Suprapubic skin (tissue), 4 donors: Measurements from ENCODE around the gene CDK15. TPM values are rescaled to one million over a fixed set of nuclear protein-coding genes. Genes with fewer than 3 reads are reported as not detected.

Experiments
- DNase-seq, 2 donors: peaks; one replicate each; pipeline ENCODE4 v3.0.0-alpha.2; 2019; ENCODE audit warnings: low spot score in 2 of 2
- H3K27ac ChIP-seq: fragments of 200-600 bp; sonication (generic); one replicate; pipeline ENCODE4 v1.5.1; 2019
- H3K27me3 ChIP-seq: fragments of 200-600 bp; sonication (generic); one replicate; pipeline ENCODE4 v1.5.1; 2019
- H3K36me3 ChIP-seq: fragments of 200-600 bp; sonication (generic); one replicate; pipeline ENCODE4 v1.5.1; 2019
- H3K4me1 ChIP-seq: fragments of 200-600 bp; sonication (generic); one replicate; pipeline ENCODE4 v1.5.1; 2019
- H3K4me3 ChIP-seq: fragments of 200-600 bp; sonication (generic); one replicate; pipeline ENCODE4 v1.5.1; 2019; ENCODE audit warnings: mild to moderate bottlenecking
- H3K9me3 ChIP-seq: fragments of 200-600 bp; sonication (generic); one replicate; pipeline ENCODE4 v1.5.1; 2019
- EP300 ChIP-seq: sonication (generic); formaldehyde crosslinking; IDR thresholded peaks from one replicate; pipeline ENCODE4 v1.6.1; 2017; ENCODE audit warnings: antibody characterized with exemption
- POLR2A ChIP-seq, 2 donors: fragments of 450-650 bp; IDR thresholded peaks; one replicate each; pipeline ENCODE4 v1.6.1; 2017; ENCODE audit warnings: antibody characterized with exemption in 2 of 2, mild to moderate bottlenecking in 2 of 2, moderate library complexity in 2 of 2
- POLR2AphosphoS5 ChIP-seq, 3 donors: sonication (generic); formaldehyde crosslinking; IDR thresholded peaks; one replicate each; pipeline ENCODE4 v1.6.1; 2017; ENCODE audit warnings: antibody characterized with exemption in 3 of 3
- WGBS: methylation state at CpG from one replicate; pipeline ENCODE4 v1.1.5; 2018; 5-methylcytosine and 5-hydroxymethylcytosine counted together
- total RNA-seq, 4 donors: library from RNA; depleted of rRNA; stranded (reverse); fragments of >200 nt; gene quantifications; one replicate each; pipeline ENCODE4 v1.1.0, GENCODE V29; 2016
- TF ChIP-seq, protein P1 (sequence below), 2 donors: fragments of 200-600 bp in 1 of 2; fragments of 450-650 bp in 1 of 2; sonication (generic) in 1 of 2; IDR thresholded peaks; one replicate each; pipeline ENCODE4 v1.5.1; 2016 to 2019; ENCODE audit warnings: antibody characterized with exemption in 2 of 2, mild to moderate bottlenecking in 1 of 2, moderate library complexity in 1 of 2

CDK15 gene
- total RNA-seq, 4 donors from 2014 or later: 0.13 to 0.97 (median 0.66) TPM

DNA sequence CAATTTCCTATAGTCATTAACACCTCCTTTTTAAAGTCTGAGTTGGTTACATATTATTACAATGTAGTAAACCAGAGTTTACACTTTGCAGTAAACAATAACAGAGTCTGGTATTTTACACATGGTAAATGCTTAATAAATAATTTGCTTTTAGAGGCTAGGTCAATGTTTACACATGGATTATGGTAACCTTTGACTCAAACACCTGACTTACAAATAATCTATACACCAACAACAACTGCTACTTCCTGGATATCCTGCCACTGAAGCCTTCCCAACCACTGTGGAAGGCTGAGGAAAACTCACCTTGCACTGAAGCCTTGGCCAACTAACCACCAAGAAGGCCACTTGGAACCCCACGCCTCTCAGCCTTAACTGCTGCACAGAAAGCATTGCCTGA is 31.0 kb upstream of the CDK15 start:
- DNase-seq: no peak
- H3K36me3 ChIP-seq: no peaks in the 10 kb centered on the region
- WGBS: 100% methylated on average over 1 of the region's 1 CpG
- peaks cover 21% of the 10 kb centered on the region for H3K4me1 ChIP-seq
- H3K27ac ChIP-seq: no peak overlapping the region
- no peaks in the 10 kb centered on the region for H3K27me3 ChIP-seq
- TF ChIP-seq POLR2AphosphoS5 (IDR thresholded peaks at IDR 0.05) (no peak), EP300 (no peak), POLR2A (IDR thresholded peaks at IDR 0.05) (no peak)
- TF ChIP-seq, protein P1, sequence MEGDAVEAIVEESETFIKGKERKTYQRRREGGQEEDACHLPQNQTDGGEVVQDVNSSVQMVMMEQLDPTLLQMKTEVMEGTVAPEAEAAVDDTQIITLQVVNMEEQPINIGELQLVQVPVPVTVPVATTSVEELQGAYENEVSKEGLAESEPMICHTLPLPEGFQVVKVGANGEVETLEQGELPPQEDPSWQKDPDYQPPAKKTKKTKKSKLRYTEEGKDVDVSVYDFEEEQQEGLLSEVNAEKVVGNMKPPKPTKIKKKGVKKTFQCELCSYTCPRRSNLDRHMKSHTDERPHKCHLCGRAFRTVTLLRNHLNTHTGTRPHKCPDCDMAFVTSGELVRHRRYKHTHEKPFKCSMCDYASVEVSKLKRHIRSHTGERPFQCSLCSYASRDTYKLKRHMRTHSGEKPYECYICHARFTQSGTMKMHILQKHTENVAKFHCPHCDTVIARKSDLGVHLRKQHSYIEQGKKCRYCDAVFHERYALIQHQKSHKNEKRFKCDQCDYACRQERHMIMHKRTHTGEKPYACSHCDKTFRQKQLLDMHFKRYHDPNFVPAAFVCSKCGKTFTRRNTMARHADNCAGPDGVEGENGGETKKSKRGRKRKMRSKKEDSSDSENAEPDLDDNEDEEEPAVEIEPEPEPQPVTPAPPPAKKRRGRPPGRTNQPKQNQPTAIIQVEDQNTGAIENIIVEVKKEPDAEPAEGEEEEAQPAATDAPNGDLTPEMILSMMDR (IDR thresholded peaks at IDR 0.05): no peak
- no peaks in the 10 kb centered on the region for H3K9me3 ChIP-seq
- H3K4me3 ChIP-seq: no peak overlapping the region

DNA sequence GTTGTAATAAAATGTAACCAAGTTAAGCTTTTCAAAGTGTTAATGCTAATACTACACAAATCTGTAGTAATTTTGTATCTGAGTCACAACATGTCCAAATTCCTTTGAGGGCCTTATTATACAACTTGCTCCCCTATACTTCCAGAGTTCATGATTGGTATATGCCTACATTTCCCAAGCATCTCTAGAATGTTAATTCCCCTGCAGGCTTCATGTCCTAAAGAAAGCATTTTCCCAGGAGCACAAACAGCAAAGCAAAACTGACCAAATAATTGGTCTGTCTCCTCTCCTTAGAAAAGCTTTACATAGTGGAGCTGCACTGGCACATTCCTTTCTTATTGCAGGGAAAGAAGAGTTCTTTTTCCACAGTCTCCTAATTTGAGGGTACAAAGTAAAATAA is 29.3 kb upstream of the CDK15 start:
- H3K4me3 ChIP-seq: no peak overlapping the region
- peaks cover 27% of the 10 kb centered on the region for H3K4me1 ChIP-seq
- H3K27ac ChIP-seq: no peak overlapping the region
- no peaks in the 10 kb centered on the region for H3K27me3 ChIP-seq
- H3K9me3 ChIP-seq: no peaks in the 10 kb centered on the region
- H3K36me3 ChIP-seq: no peaks in the 10 kb centered on the region
- DNase-seq: no peak
- TF ChIP-seq EP300: no peak
- TF ChIP-seq, protein P1 (IDR thresholded peaks at IDR 0.05): no peak
- no peak for TF ChIP-seq POLR2AphosphoS5 (IDR thresholded peaks at IDR 0.05)
- TF ChIP-seq POLR2A (IDR thresholded peaks at IDR 0.05): no peak

DNA sequence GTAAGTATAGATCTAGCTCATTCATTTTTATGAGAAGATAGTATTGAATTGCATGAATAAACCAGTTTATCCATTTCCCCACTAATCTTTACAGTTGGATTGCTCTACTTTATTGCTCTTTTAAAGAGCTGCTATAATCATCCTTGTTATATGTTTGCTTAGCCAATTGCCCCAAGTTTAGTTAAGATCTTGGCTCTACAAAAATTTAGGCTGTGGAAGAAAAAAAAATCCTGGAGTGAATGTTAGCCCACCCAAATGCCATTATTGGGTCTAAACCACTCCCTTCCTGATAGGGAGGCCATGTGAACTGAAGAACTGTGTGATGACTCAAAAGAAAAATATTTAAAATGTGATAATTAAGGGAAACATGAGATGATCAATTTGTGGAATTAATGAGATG is 28.5 kb upstream of the CDK15 start:
- Histone ChIP-seq H3K4me1 (peaks cover 27% of the 10 kb centered on the region), H3K4me3 (no peak overlapping the region), H3K27me3 (no peaks in the 10 kb centered on the region), H3K9me3 (no peaks in the 10 kb centered on the region), H3K27ac (no peak overlapping the region), H3K36me3 (no peaks in the 10 kb centered on the region)
- no peak for DNase-seq
- TF ChIP-seq POLR2A (IDR thresholded peaks at IDR 0.05): no peak
- TF ChIP-seq, protein P1 (IDR thresholded peaks at IDR 0.05): no peak
- no peak for TF ChIP-seq EP300
- TF ChIP-seq POLR2AphosphoS5 (IDR thresholded peaks at IDR 0.05): no peak

DNA sequence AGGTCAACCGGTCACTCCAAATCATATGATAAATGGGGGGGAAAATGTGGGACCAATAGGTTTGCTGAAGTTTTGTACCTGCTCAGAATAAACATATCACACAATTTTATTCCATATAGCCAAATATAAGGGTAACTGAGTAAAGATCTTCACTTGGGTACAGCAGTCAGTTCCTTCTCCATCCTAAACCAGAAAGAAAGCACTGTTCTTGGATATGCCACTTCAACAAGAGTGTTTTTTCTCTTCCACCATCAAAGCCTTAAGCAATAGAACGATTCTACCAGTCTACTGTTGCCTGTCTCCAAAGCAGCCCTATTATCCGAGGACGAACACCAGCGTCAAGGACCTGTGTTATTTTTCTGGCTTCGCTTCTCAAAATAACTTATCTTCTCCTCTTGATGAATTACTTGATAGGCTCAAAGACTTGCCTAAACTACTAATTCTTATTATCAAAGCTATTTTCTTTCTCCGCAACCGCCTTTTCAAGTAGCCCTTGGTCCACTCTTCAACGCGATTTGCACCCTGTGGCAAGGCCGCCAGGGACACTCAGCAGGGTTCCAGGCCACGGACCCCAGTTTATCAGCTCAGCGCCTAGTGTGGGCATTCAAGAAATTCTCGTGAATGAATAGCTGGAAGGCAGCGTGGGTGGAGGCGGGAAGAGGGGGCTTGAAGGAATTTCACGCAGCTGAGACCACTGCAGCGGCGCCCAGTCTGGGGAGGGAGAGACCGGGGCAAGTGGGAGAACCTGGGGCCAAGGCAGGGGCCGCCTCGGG is 26.2 kb upstream of the CDK15 start:
- H3K4me3 ChIP-seq: peak overlapping the region; percentile 85
- TF ChIP-seq POLR2A (IDR thresholded peaks at IDR 0.05) (no peak), EP300 (no peak), POLR2AphosphoS5 (IDR thresholded peaks at IDR 0.05) (no peak)
- TF ChIP-seq, protein P1 (IDR thresholded peaks at IDR 0.05): no peak
- H3K36me3 ChIP-seq: no peaks in the 10 kb centered on the region
- H3K4me1 ChIP-seq: peaks cover 27% of the 10 kb centered on the region
- no peaks in the 10 kb centered on the region for H3K27me3 ChIP-seq
- peak in 1 of 2 donors; percentile 84 for DNase-seq
- 5% methylated on average over 21 of the region's 22 CpGs for WGBS
- no peaks in the 10 kb centered on the region for H3K9me3 ChIP-seq
- peak overlapping the region; percentile 87 for H3K27ac ChIP-seq

DNA sequence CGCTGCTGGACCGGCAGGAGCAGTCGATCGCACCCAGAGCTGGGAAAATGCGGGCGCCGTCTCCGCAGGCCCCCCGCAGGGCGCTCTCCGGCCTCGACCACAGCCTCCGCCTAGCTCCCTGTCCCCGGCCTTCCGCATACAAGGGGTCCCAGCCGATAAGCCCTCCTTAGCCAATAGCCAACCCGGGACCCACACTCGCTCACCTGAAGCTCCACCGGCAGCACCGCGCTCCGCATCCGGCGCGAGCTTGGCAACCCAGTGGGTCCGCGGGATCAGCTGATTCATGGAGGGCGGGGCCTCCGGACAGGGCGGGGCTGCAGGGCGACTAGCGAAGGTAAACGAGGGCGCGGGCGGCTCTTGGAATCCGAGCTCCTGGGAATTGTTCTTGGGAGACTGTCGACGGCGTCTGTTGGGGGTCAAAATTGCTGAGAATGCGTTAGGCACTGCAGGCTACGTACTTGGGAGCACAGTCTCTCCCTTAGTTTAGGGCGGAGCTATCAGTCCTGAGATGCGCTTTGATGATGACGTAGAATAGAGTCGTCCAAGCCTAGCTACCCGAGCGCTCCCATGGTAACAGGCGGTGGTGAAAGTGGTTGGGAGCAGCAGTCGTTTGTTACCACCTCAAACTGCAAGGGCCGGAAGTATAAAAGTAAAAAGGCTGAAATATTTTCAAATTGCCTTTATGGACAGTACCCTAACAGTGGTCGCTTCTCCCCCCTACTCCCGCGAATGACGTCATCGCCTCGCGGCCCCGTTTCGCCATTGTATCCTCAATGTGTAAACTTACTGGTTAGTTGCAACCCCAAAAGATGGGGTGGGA is 25.5 kb upstream of the CDK15 start, which contains the start of gene ALS2:
Gene ALS2 (minus strand): TSS at position 260 of the 820 bp plus-strand sequence. CDS start 12,048 bp downstream, outside the sequence.
- H3K36me3 ChIP-seq: no peaks in the 10 kb centered on the region
- peak within 1 kb of the TSS; percentile 87 for H3K27ac ChIP-seq
- H3K4me3 ChIP-seq: peak within 1 kb of the TSS; percentile 85
- peak; percentile 98 for DNase-seq
- TF ChIP-seq, protein P1 (IDR thresholded peaks at IDR 0.05): no peak
- peak in 1 of 2 donors; percentile 42 for TF ChIP-seq POLR2A (IDR thresholded peaks at IDR 0.05)
- no peaks in the 10 kb centered on the region for H3K27me3 ChIP-seq
- H3K4me1 ChIP-seq: peaks cover 27% of the 10 kb centered on the region
- under 1% methylated on average over 42 of the region's 60 CpGs for WGBS
- H3K9me3 ChIP-seq: no peaks in the 10 kb centered on the region
